GM21529 (cell line): ENCODE results near the gene CCER1.

ENCODE experiments used
- ATAC-seq: cut with Tn5 transposase; IDR thresholded peaks from one replicate; pipeline ENCODE4 v1.9.1; 2021; ENCODE audit not compliant: unreplicated experiment

The CCER1 gene

DNA sequence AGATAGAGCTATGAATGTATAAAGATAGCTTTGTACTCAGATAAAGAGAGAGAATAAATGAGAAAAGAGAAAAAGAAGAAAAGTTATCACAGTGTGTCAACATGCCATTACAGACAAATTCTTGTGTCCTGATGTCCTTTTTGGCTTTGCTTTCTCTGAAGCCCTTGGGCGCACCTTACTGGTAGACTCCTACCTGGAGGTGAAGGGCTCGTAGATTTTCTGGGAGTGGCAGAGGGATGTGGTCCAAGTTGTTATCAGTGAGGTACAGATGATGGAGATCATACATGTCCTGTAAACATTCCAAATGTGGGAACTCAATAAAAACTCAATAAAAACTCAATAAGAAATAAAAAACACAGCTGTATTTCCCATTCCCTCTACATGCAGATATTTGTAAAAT, 14.9 kb upstream of the CCER1 start:
- no peak for ATAC-seq

GRCh38 chr12:90969346-90969745, 14.4 kb upstream of the CCER1 start:
- ATAC-seq = no peak

GRCh38 chr12:90965204-90965603, 10.2 kb upstream of the CCER1 start:
- ATAC-seq = peak; percentile 67

GRCh38 chr12:90964616-90965015, 9.6 kb upstream of the CCER1 start:
- no peak for ATAC-seq

- ATAC-seq = no peak
Measured at GRCh38 chr12:90963946-90964345, 9.0 kb upstream of the CCER1 start.

- ATAC-seq = no peak
Measured at GRCh38 chr12:90961154-90961553, 6.2 kb upstream of the CCER1 start.

- peak; percentile 87 for ATAC-seq
Measured at GRCh38 chr12:90959538-90960139, 4.7 kb upstream of the CCER1 start.

DNA sequence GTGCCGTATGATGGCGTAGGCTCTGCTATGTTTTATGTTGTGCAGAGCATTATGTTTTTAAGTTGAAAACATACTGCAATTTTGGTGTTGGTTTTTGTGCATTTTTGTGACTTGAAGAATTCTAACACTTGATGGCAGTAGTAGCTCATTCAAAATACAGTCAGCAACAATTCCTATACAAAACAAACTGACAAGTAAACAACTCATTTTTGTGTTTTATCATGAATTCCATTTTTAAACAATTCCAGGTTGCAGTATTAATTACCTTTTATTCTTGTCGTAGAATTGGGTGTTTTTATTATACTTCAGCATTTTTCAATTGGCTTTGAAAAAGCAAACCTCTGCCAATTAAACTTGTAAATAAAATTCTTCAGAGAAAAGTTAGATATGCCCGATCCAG, 4.1 kb upstream of the CCER1 start:
- no peak for ATAC-seq

GRCh38 chr12:90958347-90958746, 3.4 kb upstream of the CCER1 start:
- ATAC-seq = no peak

DNA sequence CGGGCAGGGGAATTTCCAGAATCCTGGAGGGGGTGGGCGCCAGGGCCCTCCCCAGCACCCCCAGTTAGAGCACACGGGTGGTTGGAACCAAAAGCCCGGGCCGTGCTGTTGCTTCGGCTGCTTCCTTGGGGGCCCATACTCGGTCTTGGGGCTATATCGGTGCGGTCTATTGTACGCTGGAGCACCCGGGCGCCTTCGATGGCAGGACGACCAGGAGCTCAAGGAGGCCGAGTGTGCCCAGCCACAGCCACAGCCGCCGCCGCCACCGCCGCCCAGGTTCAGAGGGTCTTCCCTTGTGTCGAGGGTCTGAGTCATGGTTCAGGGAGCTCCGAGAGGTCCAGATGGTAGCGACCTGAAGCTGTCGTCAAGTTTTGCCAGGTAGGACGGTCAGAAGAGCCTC, 548 bp downstream of the CCER1 start:
- no peak for ATAC-seq

- ATAC-seq = no peak
Measured at GRCh38 chr12:90953956-90954421, 987 bp downstream of the CCER1 start.

DNA sequence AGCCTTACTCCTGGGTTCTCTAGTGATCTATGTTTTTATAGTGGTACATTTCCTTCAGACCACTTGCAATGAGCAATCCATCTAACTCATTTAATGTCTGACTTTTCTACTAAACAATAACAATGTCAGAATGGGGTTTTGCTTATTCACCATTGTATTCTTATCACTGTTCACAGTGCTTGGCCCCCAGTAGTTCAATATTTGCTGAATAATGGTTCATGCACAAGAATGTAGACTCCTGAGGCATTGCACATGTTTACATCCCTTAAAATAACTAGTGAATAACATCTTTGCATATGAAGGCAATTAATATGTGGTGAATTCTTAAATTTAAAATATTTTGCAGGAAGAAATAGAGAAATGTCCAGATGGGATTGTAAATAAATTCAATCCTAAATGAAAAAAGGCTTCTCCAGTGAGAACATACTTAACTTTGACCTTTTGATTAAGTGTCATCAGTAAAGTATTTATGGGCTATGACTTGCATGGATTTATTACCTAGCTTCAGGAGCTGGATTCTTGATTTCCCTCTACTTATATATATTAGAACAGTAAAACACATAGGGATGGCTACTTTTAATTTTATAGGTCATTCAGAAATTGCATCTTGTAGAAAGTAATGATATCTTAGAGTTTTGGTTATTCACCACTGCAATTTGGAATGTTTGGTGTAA, 3.4 kb downstream of the CCER1 start:
- no peak for ATAC-seq

DNA sequence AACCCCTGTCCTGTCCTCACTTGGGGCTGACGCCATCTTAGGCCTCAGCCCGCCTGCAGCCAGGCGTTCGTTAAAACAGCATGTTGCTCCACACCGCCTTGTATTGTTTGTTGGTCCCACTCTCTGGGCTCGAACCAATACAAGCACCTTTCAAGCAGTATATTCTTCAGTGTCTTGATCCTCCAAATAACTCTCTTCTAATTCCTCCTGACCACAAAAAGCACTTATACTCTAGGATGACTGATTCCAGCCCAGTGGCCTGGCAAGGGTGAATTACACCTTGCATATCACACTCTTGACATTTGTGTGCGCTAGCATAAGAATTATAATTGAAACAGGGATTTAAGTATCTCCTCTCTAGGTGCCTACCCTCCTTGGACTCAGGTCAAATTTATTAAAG, 7.1 kb downstream of the CCER1 start:
- no peak for ATAC-seq

GRCh38 chr12:90945070-90945649, 9.8 kb downstream of the CCER1 start:
- ATAC-seq = peak; percentile 72

GRCh38 chr12:90943255-90943654, 11.7 kb downstream of the CCER1 start:
- no peak for ATAC-seq

DNA sequence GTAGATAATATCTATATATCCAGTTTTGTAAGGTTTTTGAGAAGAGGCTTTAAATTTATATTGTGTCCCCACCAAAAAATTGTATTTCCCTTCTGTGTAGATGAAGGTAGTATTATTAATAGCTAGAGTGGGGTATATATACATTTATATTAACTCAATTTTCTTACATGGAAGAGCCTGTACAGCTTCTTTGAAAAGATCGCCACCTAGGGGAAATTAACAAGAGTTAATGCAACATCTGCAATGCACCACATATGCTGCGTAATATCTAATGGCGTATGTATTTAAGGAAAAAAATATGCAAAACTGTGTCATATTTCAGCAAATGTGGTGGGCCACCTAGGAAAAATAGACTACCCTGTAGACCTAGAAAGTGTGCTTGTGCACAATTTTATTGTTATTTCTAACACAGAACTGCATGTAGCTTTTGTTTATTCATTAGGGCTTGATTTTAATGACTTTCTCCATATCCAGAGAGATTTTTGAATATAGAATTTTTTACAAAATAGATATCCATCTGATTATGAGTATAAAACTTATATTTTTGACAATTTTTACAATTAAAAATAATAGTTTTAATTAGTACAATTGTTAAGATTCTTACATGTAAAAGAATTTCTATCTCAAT, 14.0 kb downstream of the CCER1 start:
- ATAC-seq = peak; percentile 83

DNA sequence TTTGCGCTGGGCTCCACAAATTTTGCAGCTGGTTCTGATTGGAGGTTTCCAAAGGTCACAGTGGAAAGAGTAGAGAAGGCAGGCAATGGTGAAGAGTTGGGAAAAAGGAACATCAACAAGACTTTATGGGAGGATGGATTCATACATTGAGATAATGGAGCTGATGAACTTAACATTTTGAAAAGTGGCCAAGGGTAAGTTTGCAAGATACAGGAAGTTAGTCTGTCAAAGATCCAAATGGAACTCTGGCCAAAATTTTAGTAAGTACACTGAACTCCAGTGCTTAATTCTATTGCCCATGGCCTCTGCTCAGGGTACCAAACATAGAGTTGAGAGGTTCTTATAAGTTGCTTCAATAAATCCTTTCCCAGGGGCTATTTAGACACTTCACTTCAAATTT, 15.6 kb downstream of the CCER1 start:
- no peak for ATAC-seq

DNA sequence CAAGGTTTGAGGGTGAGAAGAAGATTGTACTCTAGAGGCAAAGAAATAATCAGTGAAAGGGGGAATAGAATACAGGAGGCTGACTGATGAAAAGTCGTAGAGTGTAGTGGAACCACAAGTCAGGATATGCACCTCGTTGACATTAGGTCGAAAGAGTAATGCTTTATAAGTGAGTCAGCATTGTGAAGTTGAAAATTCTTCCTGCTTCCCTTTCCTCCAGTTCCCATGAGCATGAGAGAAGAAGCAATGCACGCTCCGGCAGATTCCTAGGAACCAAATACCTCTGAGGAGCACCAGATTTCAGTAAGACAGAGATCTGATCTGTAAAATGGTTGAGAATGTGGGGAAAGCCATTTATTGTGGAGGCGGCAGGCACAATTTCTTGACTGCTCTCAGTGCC, 16.5 kb downstream of the CCER1 start:
- no peak for ATAC-seq

DNA sequence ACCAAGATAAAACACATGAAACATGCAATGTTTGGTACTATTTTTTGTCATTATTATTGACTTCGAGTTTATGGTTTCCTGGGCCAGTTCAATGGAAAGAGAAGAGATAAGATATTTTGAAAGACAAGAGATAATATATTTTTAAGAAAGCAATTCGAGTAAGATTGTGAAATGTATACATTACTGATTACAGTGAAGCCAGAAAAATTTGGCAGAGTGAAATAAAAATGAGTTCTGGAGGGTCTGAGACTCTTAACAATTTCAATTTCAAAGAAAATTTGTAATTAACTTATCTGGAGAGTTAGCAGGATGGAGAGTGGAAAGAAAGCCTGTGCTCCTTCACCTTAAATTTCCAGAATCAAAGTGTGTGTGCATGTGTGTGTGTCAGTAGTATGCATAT, 17.3 kb downstream of the CCER1 start:
- ATAC-seq = no peak

DNA sequence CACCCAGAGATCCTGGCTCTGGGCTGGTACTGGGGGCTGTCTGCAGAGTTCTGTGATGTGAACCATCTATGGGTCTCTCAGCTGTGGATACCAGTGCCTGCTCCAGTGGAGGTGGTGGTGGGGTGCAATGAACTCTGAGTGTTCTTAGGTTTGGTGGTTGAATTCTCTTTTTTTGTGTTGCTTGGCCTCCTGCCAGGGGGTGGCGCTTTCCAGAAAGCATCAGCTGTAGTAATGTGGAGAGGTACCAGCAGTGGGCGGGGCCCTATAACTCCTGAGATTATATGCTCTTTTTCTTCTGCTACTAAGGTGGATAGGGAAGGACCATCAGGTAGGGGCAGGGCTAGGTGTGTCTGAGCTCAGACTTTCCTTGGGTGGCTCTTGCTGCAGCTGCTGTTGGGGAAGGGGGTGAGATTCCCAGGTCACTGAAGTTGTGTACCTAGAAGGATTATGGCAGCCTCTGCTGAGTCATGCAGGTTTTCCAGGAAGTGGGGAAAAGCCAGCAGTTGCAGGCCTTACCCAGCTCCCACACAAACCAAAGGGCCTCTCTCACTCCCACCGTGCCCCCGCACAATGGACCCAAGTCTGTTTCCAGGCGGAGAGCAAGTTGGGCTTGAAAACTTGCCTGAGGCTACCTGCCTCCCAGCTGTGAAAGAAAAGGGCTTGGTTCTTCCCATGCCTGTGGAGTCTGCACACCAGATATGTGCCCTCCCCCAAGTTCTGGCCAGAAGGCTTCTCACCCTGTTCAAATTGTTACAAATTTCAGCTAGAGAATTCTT, 18.6 kb downstream of the CCER1 start:
- ATAC-seq = no peak

GRCh38 chr12:90925562-90925961, 29.4 kb downstream of the CCER1 start:
- no peak for ATAC-seq
